G401 (cell line): Measurements from ENCODE around the gene SLC2A8. TPM values are rescaled to one million over a fixed set of nuclear protein-coding genes. Genes with fewer than 3 reads are reported as not detected.

ENCODE experiments used
- DNase-seq: peaks from one replicate; pipeline ENCODE4 v3.0.0-alpha.2; 2015; ENCODE audit warnings: low spot score
- in situ Hi-C: cut with HindIII; loops from 2 replicates; pipeline ENCODE4 v1.10.0; 2016; ENCODE audit warnings: low sequenced_read_pairs, mixed read lengths
- total RNA-seq: library from RNA; depleted of rRNA; stranded (reverse); fragments of >200 nt; shearing (Covaris generic); gene quantifications from 2 replicates; pipeline ENCODE4 v1.2.3, GENCODE V29; 2014

The SLC2A8 gene
- total RNA-seq, 1 experiment from 2014 or later: 33.0 TPM

DNA sequence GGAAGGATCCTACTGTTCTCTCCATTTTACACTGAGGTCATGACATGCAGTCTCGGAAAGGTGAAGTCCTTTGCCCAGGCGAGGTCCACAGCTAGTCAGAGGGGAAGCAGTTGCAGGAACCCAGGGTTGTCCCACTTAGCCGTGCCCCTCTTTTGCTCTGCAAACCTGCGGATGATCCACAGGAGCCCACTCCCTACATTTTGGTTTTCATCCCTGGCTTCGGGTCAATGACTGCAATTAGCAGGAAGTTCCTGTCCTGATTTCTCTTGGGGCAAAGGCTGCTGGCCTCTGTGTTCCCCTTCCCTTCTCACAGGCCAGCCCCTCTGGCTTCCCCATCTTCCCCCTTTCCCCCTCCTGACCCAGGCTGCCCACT is 1.3 kb downstream of the SLC2A8 start:
- in situ Hi-C loops: no loop called here
- no peak for DNase-seq

DNA sequence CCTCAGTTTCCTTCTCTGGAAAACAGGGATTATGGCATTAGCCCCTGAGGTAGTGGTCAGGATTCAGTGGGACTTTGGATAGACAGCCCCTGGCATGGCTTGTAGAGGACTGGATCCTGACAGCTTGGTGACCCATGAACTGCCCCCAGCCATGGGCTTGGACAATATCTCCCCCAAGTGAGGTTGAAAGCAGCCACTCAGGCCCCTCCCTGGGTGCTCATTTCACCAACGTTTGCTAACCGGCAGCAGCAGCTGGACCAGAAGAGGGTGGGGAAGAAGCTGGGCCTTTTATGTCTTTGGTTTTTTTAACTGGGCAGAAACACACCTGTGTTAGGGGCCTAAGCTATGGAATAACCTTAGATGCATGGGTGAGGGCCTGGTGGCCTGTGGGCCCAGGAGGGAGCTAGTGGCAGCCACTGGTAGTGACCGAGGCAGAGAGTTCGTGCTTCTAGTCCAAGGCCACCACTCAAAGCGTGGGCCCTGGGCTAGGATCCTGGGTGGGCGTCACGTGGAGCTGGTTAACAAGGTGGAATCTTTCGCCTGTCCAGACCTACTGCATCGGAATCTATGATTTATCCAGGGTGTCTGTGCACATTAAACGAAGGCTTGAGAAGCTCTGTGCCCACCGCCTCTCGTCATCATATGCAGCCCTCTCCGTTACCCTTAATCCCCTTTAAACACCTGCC is 1.9 kb downstream of the SLC2A8 start:
- no peak for DNase-seq
- in situ Hi-C loops: no loop called here

DNA sequence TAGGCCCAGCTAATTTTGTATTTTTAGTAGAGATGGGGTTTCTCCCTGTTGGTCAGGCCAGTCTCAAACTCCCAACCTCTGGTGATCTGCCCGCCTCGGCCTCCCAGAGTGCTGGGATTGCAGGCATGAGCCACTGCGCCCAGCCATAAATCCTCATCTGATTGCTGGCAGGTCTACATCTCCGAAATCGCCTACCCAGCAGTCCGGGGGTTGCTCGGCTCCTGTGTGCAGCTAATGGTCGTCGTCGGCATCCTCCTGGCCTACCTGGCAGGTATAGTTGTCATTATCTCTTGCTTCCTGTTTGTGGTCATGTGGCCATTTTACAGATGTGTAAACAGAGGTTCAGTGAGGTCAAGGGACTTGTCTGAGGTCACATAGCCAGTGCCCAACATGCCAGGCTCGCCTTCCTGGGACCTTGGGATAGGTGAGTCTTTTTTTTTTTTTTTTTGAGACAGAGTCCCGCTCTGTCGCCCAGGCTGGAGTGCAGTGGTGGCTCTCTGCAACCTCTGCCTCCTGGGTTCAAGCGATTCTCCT is 2.8 kb downstream of the SLC2A8 start:
- no peak for DNase-seq
- in situ Hi-C loops: no loop called here

DNA sequence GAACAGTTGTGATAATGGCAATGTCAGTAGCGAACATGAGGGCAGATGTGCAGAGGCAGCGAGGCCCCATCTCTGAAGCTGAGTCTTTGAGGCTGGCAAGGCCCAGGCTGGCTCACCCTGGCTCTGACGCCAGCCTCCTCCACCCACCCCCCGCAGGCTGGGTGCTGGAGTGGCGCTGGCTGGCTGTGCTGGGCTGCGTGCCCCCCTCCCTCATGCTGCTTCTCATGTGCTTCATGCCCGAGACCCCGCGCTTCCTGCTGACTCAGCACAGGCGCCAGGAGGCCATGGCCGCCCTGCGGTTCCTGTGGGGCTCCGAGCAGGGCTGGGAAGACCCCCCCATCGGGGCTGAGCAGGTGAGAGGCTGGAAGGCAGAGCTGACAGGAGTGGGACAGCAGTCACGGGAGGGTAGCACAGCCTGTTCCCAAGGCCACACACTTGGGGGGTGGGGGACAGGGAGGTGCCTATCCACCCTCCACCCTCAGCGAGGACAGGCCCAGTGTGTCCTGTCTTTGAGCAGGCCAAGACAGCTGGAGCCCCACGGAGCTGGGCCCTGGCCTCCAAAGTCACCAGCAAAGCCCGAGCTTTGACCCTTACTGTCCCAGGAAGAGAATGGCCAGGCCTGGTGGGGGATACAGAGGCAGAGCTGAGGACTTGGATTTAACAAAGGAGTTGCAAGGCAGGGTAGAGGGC is 5.6 kb downstream of the SLC2A8 start:
- in situ Hi-C loops: no loop called here

DNA sequence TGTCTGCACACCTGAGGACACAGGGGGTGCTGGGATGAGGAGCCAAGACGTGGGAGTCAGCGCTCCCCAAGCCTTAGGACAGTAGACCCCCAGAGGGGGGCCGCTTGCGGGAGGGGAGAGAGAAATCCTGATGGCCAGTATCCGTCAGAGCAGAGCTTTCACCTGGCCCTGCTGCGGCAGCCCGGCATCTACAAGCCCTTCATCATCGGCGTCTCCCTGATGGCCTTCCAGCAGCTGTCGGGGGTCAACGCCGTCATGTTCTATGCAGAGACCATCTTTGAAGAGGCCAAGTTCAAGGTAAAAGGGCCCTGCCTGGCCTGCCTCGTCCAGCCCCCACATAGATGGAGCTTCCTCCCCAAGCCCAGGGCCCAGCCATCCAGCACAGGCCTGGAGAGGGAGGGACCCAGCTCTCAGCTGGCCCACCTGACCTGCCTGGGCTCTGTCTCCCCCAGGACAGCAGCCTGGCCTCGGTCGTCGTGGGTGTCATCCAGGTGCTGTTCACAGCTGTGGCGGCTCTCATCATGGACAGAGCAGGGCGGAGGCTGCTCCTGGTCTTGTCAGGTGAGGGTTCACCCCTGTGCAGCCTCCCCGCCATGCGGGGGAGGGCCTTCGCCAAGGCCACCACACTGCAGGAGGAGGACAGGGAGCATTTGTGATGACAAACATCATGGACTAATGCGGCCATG is 6.7 kb downstream of the SLC2A8 start:
- in situ Hi-C loops: no loop called here
- DNase-seq: no peak

More for the DNA sequence above, 5.6 kb downstream of the SLC2A8 start:
- DNase-seq: no peak

DNA sequence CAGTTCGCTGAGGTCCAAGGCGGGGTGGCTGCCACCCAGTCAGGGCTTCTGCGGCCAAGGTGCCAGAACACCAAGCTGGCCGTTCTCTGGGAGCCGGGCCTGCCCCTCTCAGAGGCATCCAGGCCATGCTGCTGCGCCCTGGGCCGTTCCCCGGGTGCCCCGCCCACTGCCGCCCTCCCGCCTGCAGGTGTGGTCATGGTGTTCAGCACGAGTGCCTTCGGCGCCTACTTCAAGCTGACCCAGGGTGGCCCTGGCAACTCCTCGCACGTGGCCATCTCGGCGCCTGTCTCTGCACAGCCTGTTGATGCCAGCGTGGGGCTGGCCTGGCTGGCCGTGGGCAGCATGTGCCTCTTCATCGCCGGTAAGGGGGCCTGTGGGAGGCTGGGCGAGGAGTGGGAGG is 7.7 kb downstream of the SLC2A8 start:
- no peak for DNase-seq
- in situ Hi-C loops: no loop called here

DNA sequence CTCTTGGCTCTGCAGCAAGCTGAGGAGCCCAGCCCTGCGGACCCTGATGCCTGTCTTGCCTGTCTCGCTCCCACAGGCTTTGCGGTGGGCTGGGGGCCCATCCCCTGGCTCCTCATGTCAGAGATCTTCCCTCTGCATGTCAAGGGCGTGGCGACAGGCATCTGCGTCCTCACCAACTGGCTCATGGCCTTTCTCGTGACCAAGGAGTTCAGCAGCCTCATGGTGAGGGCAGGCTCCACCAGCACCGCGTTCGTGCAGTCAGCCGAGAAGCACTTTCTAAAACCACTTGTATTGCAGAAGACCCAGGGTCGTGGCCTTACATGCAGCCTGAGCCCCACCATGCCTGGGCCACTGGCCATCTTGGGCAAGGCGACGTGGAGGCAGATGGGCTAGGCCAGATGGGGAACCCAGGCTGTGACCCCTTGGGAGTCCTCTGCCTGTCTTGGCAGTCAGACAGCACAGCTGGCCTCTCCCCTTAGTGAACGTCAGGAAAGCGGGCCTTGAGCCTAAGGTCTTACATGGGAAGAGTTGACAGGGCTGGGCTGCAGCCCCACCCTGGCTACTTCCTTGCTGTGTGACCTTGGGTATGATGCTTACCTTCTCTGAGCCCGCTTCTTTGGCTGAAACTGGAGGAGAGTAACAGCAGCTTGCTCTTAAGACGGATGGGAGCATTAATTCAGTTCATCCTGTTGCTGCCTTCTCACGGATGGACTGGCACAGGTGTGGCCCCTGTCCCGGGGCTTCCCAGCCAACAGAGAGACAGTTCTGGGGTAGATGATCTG is 8.6 kb downstream of the SLC2A8 start:
- DNase-seq: no peak
- in situ Hi-C loops: no loop called here

DNA sequence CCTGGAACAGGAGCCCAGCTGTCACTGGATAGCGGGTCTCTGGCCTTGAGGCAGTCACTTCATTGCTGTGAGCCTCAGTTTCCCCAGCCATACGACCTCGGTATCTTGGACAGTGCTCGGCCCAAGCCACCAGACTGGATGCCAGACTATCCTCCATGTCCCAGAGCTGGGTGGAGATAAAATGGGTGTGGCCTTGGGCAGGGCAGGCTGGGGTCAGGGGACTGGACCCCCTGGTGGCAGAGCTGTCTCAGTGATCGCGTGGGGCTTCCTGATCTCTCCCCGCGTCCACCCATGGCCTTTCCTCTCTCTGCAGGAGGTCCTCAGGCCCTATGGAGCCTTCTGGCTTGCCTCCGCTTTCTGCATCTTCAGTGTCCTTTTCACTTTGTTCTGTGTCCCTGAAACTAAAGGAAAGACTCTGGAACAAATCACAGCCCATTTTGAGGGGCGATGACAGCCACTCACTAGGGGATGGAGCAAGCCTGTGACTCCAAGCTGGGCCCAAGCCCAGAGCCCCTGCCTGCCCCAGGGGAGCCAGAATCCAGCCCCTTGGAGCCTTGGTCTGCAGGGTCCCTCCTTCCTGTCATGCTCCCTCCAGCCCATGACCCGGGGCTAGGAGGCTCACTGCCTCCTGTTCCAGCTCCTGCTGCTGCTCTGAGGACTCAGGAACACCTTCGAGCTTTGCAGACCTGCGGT is 10.0 kb downstream of the SLC2A8 start:
- in situ Hi-C loops: no loop called here
- DNase-seq: no peak

DNA sequence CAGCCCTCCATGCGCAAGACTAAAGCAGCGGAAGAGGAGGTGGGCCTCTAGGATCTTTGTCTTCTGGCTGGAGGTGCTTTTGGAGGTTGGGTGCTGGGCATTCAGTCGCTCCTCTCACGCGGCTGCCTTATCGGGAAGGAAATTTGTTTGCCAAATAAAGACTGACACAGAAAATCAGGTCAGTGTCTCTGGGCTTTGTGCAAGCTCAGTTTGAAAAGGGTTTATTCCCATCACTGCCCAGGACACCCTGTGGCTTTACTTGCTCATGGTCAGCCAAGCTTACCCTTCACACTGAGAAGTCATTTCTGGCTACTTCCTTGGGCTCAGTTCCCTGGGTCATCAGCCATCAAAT is 10.5 kb downstream of the SLC2A8 start:
- peak; percentile 97 for DNase-seq
- in situ Hi-C loops: no loop called here

DNA sequence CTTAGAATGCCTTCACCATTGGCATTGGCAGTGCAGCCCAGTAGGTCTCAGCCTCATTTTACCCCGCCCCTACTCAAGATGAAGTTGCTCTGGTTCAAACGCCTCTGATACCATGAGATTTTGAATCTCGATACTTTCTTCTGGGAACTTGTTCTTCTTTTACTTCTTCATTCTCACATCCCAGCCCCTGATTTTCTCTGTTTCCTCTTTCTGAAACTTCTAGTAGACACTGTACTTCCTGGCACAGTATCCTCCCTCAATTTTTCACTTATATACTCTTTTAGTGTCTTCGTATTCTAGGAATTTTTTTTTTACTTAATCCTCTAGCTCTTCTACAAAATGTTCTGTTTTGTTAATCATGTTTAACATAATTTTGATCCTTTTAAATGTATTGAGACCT is 14.2 kb downstream of the SLC2A8 start:
- in situ Hi-C loops: no loop called here
- no peak for DNase-seq

DNA sequence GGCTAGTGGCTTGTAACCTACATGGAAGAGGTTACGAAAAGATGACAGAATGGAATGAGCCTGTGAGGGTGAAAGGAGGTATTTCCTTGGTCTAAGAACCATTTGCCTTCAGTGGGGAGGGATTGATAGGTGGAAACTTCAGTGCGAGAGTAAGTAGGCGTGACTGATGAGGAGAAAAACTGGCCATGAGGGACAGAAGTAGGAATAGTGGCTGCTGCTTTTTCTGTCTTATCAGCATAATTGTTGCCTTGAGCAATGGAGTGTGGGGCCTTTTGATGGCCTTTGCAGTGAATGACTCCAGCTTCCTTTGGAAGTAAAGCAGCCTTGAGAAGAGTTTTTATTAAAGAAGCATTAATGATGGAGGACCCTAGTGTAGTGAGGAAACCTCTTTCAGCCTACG is 18.2 kb downstream of the SLC2A8 start:
- DNase-seq: no peak
- in situ Hi-C loops: no loop called here

DNA sequence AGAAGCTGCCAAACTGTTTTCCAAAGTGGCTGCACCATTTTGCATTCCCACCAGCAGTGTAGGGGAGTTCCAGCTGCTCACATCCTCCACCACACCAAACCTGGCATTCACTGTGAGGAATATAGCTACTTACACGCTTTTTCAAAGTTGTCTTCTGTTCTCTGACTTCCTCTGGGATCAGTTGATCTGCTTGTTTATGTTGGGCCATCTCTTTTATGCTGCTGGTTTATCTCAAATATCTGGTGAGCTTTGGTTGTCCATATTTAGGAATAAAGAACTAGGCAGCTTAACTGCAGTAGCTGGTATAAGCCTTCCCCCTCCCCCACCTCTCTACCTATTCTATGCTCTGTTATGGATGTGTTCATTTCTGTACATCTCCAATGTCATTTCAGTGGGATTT is 18.7 kb downstream of the SLC2A8 start:
- no peak for DNase-seq
- in situ Hi-C loops: no loop called here

DNA sequence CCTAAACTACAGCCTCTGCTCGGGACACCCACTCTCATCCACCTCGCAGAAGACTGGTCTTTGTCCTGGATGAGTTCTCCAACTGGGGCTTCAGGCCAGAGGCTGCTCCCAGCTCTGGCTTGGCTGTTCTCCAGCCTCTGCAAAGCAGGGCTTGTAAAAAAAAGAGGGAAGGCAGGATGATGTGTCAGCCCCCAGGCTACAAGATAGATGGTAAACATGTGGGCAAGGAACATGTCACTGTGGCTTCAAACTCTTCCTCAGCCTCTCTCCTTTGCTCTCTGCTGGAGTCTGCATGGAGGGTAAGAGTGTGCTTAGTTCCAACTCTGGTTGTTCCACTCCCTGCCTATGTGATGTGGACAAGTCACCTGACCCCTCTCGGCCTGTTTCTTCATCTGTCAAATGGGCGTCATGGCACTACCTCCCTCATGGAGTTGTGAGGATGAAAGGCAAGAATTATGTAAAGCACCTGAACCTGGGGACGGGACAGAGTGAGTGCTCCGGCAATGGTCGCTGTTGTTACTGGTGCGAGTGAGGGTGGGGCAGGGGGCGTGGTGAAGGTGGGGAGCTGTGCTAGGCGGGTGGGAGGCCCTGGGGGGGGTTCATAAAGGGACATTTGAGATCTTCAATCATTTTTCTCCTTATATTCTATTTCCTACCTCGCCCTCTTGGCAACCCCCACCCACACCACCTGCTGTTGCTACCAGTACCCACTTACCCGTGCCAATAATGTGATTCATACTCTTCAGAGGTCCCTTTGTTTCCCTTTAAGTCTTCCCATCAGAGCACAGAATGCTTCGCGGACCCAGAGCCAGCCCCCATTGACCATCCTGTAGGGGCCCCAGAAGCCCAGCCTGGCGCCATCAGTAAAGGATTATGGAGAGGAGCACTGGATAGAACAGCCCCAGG is 20.4 kb downstream of the SLC2A8 start:
- DNase-seq: no peak
- in situ Hi-C loops: no loop called here

DNA sequence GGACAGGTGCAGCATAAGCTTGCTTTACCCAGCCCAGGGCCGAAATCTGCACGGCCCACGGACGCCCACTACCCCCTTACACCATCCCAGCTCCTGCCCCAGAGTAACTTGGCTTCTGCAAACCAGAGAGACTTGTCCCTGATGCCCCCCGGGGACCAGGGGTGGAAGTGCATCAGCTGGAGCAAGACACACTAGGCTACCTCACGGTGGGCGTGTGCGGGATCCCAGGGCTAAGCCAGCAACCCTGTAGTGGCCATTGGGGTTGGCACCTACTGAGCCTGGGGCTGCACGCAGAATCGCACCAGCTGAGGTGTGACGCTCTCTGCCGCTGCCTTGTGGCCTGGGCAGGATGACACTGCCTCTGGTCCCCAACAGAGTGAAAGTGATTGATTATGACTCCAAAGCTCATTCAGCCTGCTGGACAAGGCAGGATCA is 21.1 kb downstream of the SLC2A8 start:
- DNase-seq: no peak
- in situ Hi-C loops: no loop called here

DNA sequence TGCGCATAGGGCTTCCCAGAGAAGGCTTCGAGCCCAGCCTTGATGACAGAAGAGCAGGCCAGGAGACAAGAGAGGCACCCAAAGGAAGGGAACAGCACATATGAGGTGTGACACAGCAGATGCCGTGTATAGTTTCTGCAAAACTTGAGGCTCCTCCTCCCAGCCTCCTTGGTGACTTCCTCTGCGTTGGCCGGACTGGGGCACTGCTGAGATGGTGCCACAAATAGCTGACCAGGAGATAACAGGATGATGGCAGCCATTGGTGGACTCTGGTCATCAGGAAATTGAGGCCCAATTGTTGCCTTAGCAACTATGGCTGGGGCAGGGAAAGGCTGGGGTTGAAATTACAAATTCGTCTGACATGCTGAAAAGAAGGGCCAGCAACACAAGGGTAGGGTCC is 22.4 kb downstream of the SLC2A8 start:
- in situ Hi-C loops: no loop called here
- no peak for DNase-seq

DNA sequence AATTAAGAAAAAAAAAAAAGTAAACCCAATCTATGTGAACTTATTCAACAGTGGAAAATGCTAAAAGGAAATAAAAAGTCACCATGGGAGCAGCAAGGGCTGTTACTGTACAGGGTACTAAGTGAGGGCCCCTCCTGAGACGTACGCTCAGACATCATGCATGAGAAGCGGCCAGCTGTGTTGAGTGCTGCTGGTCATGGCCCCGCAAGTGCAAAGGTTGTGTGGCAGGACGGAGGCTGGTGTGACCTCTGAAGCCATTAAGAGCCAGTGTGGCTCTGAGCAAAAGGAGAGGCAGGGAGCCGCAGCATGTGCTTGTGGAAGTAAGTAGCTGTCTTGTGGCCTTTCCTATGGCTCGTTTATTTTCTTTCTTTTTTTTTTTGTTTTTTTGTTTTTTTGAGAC is 24.1 kb downstream of the SLC2A8 start:
- in situ Hi-C loops: no loop called here
- no peak for DNase-seq

DNA sequence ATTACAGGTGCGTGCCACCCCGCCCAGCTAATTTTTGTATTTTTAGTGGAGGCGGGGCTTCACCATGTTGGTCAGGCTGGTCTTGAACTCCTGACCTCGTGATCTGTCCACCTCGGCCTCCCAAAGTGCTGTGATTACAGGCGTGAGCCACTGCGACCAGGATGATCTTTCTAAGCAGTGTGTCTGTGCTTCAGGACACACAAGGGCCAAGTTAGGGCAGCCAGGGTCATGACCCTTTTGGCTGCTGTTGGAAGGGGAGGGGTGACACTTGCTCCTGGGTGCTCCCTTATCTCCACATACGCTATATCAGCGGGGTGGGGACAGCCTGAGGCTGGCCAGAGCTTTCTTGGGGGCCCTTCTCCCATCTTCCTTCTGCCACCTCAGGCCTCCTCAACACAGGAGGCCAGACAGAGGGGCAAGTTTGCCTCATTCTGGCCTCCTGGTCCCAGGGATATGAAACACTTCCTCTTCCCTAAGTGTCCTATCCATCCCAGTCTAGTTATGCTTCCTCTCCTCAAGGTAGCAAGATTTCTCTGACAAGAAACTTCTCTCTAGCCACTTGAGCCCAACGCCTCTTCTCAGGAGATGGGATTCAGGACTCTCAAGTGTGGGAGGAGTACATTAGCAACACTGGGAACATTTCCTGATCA is 25.3 kb downstream of the SLC2A8 start:
- in situ Hi-C loops: no loop called here
- DNase-seq: no peak

DNA sequence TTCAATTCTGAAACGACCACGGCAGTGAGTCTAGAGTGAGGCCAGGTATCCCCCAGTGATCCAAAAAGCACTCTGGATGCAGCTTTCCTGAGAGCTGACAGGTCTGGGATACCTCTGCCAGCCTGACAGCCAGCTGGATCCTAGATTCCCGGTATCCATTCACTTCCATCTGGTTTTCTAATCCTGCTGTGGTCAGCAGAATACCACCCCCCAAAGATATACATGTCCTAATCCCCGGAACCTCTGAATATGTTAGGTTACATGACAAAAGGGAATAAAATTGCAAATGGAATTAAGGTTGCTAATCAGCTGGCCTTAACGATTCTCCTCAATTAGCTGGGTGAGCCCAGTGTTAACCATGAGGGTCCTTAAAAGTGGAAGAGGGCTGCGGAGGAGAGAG is 25.8 kb downstream of the SLC2A8 start:
- in situ Hi-C loops: no loop called here
- DNase-seq: no peak
